IPS DF 19.7 (cell line): ENCODE results near the gene LY6G5B.

Source experiments
- DNase-seq: peaks from one replicate; pipeline ENCODE4 v3.0.0-alpha.2; 2013; ENCODE audit warnings: low read depth, low spot score

Gene LY6G5B

DNA sequence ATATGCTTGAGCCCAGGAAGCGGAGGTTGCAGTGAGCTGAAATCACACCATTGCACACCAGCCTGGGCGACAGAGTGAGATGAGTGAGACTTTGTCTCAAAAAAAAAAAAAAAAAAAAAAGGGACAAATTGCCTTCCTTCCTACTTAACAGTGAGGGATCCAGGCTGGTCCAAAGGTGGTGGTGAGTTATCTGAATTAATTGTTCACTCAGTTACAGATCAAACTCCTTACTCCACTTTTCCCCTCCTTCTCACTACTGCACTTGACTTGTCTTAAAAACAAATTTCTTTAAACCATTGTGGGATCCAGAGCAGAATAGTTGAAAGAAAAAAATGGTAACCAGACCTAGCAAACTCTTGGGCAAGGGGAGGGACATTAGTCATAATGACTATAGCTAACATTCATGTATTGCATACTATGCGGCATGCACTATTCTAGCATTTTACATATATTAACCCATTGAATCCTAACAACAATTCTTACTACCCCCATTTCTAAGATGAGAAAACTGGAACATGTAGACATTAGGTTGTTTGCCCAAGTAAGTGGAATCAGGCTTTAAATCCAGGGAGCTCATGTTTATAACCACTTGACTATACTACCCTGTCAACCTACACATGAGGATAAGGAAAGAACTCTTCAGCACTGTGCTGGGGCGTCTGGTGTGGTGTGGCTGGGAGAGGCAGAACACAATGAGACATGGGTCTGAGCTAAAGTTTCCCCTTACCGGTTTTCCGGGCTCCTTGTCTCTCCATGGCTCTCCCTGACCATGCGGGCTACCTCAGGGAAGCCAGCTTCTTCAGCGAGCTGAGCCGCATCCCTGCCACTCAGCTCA lies 6.4 kb upstream of the LY6G5B start:
- no peak for DNase-seq

- DNase-seq, result no peak
These were observed 5.6 kb upstream of the LY6G5B start for GRCh38 chr6:31663961-31664789.

GRCh38 chr6:31664790-31665500 lies 4.8 kb upstream of the LY6G5B start, which contains the start of gene GPANK1:
GPANK1 (minus strand) TSS chr6:31664997; CDS start chr6:31664478, 519 bp downstream.
- no peak for DNase-seq

DNA sequence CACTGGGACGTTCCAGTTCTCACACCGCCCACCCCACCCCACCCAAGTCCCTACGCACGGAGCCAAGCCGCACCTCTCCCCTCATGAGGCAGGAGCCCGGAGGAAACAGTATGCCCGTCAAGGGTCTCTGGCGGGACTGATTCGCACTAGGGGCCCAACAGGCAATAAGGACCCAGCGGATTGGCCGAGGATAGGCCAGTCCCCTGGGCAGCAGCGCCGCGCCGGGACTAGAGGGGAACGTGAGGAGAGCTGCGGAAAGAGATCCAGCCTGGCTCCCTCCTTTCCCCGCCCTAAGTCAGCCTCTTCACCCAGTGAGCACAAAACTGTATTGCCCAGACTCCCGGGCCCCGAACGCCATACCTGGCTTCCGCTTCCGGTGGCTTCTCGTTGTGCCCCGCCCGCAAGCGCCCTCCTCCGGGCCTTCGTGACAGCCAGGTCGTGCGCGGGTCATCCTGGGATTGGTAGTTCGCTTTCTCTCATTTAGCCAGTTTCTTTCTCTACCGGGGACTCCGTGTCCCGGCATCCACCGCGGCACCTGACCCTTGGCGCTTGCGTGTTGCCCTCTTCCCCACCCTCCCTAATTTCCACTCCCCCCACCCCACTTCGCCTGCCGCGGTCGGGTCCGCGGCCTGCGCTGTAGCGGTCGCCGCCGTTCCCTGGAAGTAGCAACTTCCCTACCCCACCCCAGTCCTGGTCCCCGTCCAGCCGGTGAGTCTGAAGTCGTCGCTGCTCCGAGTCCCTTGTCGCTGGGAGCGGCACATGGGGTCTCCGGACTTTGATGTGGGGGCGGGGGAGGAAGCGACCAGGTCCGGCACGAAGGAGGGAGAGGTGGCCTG lies 4.1 kb upstream of the LY6G5B start, which contains the start of gene CSNK2B:
TSS of gene CSNK2B (plus strand) at position 580 of the 836 bp plus-strand sequence. CDS start 752 bp downstream, outside the sequence.
- peak; percentile 94 for DNase-seq

DNA sequence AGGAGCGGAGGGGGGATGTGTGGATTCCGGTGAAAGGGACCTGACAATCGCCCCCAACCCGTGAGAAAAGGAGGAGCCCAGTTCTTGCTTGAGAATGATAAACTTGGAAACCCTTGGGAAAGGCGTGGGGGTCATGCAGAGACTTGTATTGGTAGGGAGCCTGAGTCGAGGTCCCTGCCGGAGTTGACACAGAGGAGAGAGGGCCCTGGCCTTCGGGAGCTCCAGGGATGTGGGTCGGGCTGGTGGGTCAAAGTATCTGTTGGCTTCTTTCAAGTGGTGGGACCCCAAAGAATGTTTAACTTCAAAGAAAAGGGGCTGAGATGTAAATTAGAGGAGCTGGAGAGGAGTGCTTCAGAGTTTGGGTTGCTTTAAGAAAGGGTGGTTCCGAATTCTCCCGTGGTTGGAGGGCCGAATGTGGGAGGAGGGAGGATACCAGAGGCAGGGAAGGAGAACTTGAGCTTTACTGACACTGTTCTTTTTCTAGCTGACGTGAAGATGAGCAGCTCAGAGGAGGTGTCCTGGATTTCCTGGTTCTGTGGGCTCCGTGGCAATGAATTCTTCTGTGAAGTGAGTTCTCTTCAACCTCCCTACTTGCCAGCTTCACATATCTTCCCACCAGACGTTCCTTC lies 3.3 kb upstream of the LY6G5B start:
- DNase-seq, result no peak

- no peak for DNase-seq
These were observed 6.6 kb downstream of the LY6G5B start for GRCh38 chr6:31676322-31676903.

GRCh38 chr6:31676904-31677303 lies 7.1 kb downstream of the LY6G5B start:
- DNase-seq, result no peak

DNA sequence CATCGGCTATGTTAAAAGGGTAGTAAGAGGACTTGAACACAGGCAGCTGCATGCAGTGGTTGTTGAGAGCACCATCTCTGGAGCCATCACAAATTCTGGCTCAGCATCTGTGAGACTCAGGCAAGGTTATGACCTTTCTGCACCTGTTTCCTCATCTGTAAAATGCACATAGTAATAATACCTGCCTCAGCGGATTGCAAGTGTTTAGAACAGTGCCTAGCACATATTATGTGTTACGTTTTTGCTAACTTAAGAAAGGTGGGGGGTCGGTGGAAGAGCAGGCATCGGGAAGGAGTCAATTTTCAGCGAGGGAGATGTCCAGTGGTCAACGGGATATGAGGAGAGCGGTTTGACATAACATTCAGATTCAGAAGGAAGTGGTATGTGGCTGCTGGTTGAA lies 8.2 kb downstream of the LY6G5B start:
- no peak for DNase-seq

GRCh38 chr6:31680226-31681134 lies 10.7 kb downstream of the LY6G5B start, which contains the start of gene LY6G5C:
LY6G5C (minus strand) TSS chr6:31681067; CDS start chr6:31680373, 694 bp downstream.
- no peak for DNase-seq

DNA sequence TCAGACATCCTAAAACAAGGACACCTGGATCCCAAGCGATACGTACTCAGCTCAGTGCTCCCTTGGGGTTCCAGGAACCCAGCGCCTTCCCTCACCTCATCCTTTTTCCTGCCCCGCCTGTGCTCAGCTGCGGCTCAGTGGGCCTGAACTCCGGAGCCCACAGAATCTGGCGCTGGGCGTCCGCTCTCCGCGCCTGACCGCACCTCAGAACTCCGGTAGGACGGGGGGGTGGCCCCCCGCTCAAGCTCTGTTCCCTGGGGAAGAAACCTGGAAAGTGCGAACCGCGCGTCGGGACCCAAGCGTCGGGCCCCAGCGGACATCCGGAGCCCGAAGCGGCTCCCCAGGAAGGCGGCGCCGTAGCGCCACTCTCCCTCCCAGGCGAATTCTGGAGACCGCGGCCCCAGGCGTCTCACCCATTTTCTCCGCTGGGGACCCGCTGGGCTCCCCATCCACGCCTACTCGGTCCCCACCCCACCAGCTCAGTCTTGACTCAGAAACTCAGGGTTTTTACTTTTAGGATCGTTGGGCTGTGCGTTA lies 11.4 kb downstream of the LY6G5B start:
- no peak for DNase-seq

DNA sequence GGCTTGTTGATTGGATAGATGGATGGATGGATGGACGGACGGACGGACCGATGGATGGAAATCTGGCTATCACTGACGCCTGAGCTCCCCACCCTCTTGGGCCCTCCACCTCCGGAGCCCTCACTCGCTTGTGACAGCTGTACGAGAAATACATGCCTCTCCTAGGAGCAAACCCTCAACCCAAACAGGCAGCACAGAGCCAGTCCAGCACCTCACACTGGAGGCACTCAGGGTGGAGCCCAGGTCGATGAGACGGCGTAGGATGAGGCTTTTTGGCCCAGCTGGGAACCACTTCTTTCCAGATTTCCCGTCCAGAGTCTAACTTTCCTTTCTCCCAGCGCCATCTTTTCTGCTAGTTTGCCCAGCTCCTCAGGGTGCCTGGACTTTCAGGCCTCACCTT lies 13.8 kb downstream of the LY6G5B start:
- DNase-seq, result no peak

- DNase-seq, result no peak
These were observed 16.7 kb downstream of the LY6G5B start for GRCh38 chr6:31686483-31686882.

GRCh38 chr6:31687321-31687720 lies 17.5 kb downstream of the LY6G5B start:
- no peak for DNase-seq

GRCh38 chr6:31687860-31688693 lies 18.3 kb downstream of the LY6G5B start:
- DNase-seq, result no peak

DNA sequence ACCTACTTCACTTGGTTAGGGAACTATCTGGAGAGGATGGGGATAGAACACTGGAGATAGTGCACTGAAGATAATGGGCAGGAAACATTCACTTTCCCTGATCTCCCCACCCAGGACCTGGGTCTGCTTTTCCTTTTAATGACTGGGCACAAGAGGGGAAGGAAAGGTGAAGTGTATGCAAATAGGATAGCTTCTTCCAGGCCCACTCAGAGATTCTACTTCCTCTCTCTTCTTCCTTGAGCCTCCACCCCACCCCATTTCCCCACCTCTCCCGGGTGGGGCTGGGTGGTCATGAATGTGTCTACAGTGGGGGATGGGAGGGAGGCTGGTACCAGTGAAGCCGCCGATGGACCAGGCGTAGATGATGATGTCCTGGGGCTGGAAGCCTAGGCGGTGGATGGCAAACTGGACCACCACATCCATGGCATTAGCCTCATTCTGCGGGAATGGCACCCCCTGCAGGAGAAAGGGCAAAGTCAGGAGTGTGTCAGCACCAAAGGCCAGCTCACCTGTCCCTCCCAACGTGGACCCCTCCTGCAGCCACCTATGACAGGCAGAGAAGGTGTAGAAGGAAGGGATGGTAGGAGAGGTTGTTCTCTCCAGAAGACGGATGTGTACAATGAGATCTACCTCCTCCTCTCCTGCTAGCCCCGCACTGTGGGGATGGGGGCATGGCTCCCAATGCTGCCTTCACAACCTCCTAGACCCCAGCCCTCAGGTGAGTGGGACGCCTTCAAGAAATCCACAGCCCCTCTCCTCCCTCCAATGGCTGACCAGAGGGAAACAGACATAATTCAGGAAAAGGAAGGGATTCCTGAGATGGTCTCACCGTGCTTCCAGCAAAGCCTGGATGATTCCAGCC lies 19.7 kb downstream of the LY6G5B start:
- no peak for DNase-seq

GRCh38 chr6:31690231-31691077 lies 20.7 kb downstream of the LY6G5B start:
- no peak for DNase-seq
